GM13977 (cell line): Measurements from ENCODE around the gene CTTNBP2NL.

Source experiments
- DNase-seq: peaks from one replicate; pipeline ENCODE4 v3.0.0; 2012; ENCODE audit warnings: low spot score
- CTCF ChIP-seq: IDR thresholded peaks from 2 replicates; pipeline ENCODE4 v1.5.1; 2012; ENCODE audit warnings: mild to moderate bottlenecking, control low read depth; ENCODE audit not compliant: insufficient read depth; ENCODE audit errors: extremely low read depth, missing control alignments
- in situ Hi-C: fragments of 300-500 bp; cut with MboI; formaldehyde crosslinking; loops from one replicate; pipeline ENCODE4 v1.12.0; 2022; ENCODE audit warnings: low sequenced_read_pairs, low pct_unique_long_range_greater_than_20kb, mixed read lengths, inconsistent platforms; ENCODE audit not compliant: unreplicated experiment

Gene CTTNBP2NL

GRCh38 chr1:112501810-112502641 is 106.0 kb downstream of the CTTNBP2NL start:
- in situ Hi-C loops, result no loop called here
- TF ChIP-seq CTCF, result peak; percentile 89
- peak; percentile 75 for DNase-seq

- no peak for DNase-seq
- no peak for TF ChIP-seq CTCF
- in situ Hi-C loops, result no loop called here
Measured at GRCh38 chr1:112502826-112503225, 106.8 kb downstream of the CTTNBP2NL start.

GRCh38 chr1:112504001-112504660 is 108.1 kb downstream of the CTTNBP2NL start:
- TF ChIP-seq CTCF, result no peak
- in situ Hi-C loops, result no loop called here

GRCh38 chr1:112504661-112505399 is 108.8 kb downstream of the CTTNBP2NL start:
- TF ChIP-seq CTCF, result no peak
- no peak for DNase-seq
- in situ Hi-C loops, result no loop called here

More at GRCh38 chr1:112504001-112504660, 108.1 kb downstream of the CTTNBP2NL start:
- DNase-seq, result no peak

- no peak for TF ChIP-seq CTCF
- in situ Hi-C loops, result no loop called here
- DNase-seq, result no peak
Measured at GRCh38 chr1:112505400-112505785, 109.4 kb downstream of the CTTNBP2NL start.

GRCh38 chr1:112505878-112506277 is 109.9 kb downstream of the CTTNBP2NL start:
- TF ChIP-seq CTCF, result no peak
- in situ Hi-C loops, result no loop called here
- DNase-seq, result no peak
